Measurements from ENCODE around the gene SPEM1.

The SPEM1 gene

GRCh38 chr17:7407082-7407481, 13.0 kb upstream of the SPEM1 start:
- Histone ChIP-seq H3K27ac (ENCODE audit: low read depth, low read length) (no peak overlapping the region), H3K9ac (ENCODE audit: low read length) (no peak overlapping the region), H3K79me2 (ENCODE audit: insufficient read depth, low read length) (no peaks in the 10 kb centered on the region), H3K9me3 (ENCODE audit: insufficient read depth, low read length) (no peaks in the 10 kb centered on the region), H2AFZ (ENCODE audit: low read depth, low read length, severe bottlenecking) (no peak overlapping the region), H3K4me2 (ENCODE audit: low read depth, low read length, poor library complexity, severe bottlenecking) (no peak overlapping the region), H3K4me3 (ENCODE audit: insufficient read depth, low read length, poor library complexity, severe bottlenecking) (no peak overlapping the region), H3K27me3 (ENCODE audit: low read length) (no peaks in the 10 kb centered on the region), H3K36me3 (ENCODE audit: low read length) (no peaks in the 10 kb centered on the region), H4K20me1 (ENCODE audit: low read depth, low read length) (no peaks in the 10 kb centered on the region), H3K9me2 (replicated peaks; ENCODE audit: insufficient read depth, low read length) (no peaks in the 10 kb centered on the region), H3F3A (ENCODE audit: insufficient read depth) (no peaks in the 10 kb centered on the region)
- TF ChIP-seq EZH2phosphoT487 (conservative IDR thresholded peaks at IDR 0.05; ENCODE audit: low read length): no peak
- TF ChIP-seq, protein P1, sequence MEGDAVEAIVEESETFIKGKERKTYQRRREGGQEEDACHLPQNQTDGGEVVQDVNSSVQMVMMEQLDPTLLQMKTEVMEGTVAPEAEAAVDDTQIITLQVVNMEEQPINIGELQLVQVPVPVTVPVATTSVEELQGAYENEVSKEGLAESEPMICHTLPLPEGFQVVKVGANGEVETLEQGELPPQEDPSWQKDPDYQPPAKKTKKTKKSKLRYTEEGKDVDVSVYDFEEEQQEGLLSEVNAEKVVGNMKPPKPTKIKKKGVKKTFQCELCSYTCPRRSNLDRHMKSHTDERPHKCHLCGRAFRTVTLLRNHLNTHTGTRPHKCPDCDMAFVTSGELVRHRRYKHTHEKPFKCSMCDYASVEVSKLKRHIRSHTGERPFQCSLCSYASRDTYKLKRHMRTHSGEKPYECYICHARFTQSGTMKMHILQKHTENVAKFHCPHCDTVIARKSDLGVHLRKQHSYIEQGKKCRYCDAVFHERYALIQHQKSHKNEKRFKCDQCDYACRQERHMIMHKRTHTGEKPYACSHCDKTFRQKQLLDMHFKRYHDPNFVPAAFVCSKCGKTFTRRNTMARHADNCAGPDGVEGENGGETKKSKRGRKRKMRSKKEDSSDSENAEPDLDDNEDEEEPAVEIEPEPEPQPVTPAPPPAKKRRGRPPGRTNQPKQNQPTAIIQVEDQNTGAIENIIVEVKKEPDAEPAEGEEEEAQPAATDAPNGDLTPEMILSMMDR (IDR thresholded peaks at IDR 0.05; ENCODE audit: insufficient read depth, low read length, poor library complexity, severe bottlenecking): no peak

DNA sequence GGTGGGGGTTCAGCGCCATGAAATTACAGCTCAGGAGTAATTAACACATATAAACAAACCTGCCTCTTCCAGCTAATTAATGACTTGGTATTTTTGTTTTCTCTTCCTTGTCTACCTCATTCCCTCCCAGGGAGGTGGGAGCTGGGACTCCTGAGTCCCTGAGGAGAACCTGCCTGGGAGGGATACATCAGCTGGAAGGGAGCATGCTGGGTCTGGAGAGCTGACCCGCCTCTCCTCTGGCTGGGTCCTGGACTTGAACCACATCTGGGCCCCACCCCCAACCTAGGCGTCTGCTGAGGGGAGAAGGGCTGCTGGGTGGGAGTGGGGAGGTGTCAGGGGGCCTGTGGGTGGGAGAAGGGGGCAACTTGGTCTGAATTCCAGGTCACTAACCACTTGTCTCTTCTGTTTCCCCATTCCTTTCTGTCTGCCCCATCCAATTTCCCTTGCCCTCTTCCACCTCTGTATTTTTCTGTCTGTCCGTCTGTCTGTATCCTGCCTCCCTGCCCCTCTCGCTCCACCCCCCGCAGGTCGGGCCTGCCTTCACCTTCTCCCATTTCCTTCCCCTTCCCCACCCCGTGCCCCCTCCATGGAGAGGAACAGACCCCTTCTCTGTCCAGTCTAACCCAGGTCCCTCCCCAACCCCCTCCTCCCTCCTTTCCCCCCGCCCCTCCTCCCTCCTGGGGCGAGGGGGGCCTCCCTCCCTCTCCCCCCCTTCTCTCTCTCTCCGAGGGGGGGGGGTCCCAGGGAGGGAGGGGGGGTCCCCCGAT, 12.5 kb upstream of the SPEM1 start, which contains the start of gene NLGN2:
Gene NLGN2 (plus strand): TSS at position 361 of the 767 bp plus-strand sequence. CDS start 411 bp downstream, outside the sequence.
- Histone ChIP-seq H3K9me3 (ENCODE audit: insufficient read depth, low read length) (no peaks in the 10 kb centered on the region), H3K9ac (ENCODE audit: low read length) (no peak within 1 kb of the TSS), H3K27me3 (ENCODE audit: low read length) (no peaks in the 10 kb centered on the region), H3K4me3 (ENCODE audit: insufficient read depth, low read length, poor library complexity, severe bottlenecking) (no peak within 1 kb of the TSS), H3F3A (ENCODE audit: insufficient read depth) (no peaks in the 10 kb centered on the region), H2AFZ (ENCODE audit: low read depth, low read length, severe bottlenecking) (no peak within 1 kb of the TSS), H3K4me2 (ENCODE audit: low read depth, low read length, poor library complexity, severe bottlenecking) (no peak within 1 kb of the TSS), H3K27ac (ENCODE audit: low read depth, low read length) (no peak within 1 kb of the TSS), H3K79me2 (ENCODE audit: insufficient read depth, low read length) (no peaks in the 10 kb centered on the region), H4K20me1 (ENCODE audit: low read depth, low read length) (no peaks in the 10 kb centered on the region), H3K36me3 (ENCODE audit: low read length) (no peaks in the 10 kb centered on the region), H3K9me2 (replicated peaks; ENCODE audit: insufficient read depth, low read length) (no peaks in the 10 kb centered on the region)
- TF ChIP-seq, protein P1 (IDR thresholded peaks at IDR 0.05; ENCODE audit: insufficient read depth, low read length, poor library complexity, severe bottlenecking): no peak
- TF ChIP-seq EZH2phosphoT487 (conservative IDR thresholded peaks at IDR 0.05; ENCODE audit: low read length): no peak

- no peak overlapping the region for H2AFZ ChIP-seq (ENCODE audit: low read depth, low read length, severe bottlenecking)
- H3K79me2 ChIP-seq (ENCODE audit: insufficient read depth, low read length): no peaks in the 10 kb centered on the region
- H3K36me3 ChIP-seq (ENCODE audit: low read length): no peaks in the 10 kb centered on the region
- H3K4me2 ChIP-seq (ENCODE audit: low read depth, low read length, poor library complexity, severe bottlenecking): no peak overlapping the region
- H4K20me1 ChIP-seq (ENCODE audit: low read depth, low read length): no peaks in the 10 kb centered on the region
- TF ChIP-seq EZH2phosphoT487 (conservative IDR thresholded peaks at IDR 0.05; ENCODE audit: low read length): no peak
- TF ChIP-seq, protein P1 (IDR thresholded peaks at IDR 0.05; ENCODE audit: insufficient read depth, low read length, poor library complexity, severe bottlenecking): no peak
- H3K9me3 ChIP-seq (ENCODE audit: insufficient read depth, low read length): no peaks in the 10 kb centered on the region
- H3K27me3 ChIP-seq (ENCODE audit: low read length): no peaks in the 10 kb centered on the region
- no peaks in the 10 kb centered on the region for H3F3A ChIP-seq (ENCODE audit: insufficient read depth)
- H3K9me2 ChIP-seq (replicated peaks; ENCODE audit: insufficient read depth, low read length): no peaks in the 10 kb centered on the region
- H3K27ac ChIP-seq (ENCODE audit: low read depth, low read length): no peak overlapping the region
- H3K4me3 ChIP-seq (ENCODE audit: insufficient read depth, low read length, poor library complexity, severe bottlenecking): no peak overlapping the region
- H3K9ac ChIP-seq (ENCODE audit: low read length): no peak overlapping the region
Measured at GRCh38 chr17:7408252-7408727, 11.8 kb upstream of the SPEM1 start.
